Esophagus squamous epithelium (tissue), 5 donors: ENCODE data around the gene DERL3. TPM values are rescaled to one million over a fixed set of nuclear protein-coding genes. Genes with fewer than 3 reads are reported as not detected.

ENCODE experiments used
- DNase-seq: peaks from one replicate; lab custom pipeline; 2025; lab: John Stamatoyannopoulos, UW
- H3K27ac ChIP-seq, 4 donors: fragments of 200-600 bp; sonication (generic); one replicate each; pipeline ENCODE4 v1.5.1; 2016 to 2019; ENCODE audit warnings: mild to moderate bottlenecking in 1 of 4
- H3K27me3 ChIP-seq, 4 donors: fragments of 200-600 bp; sonication (generic); 1 replicate in 3 of 4; 2 replicates in 1 of 4; pipeline versions ENCODE4 v1.5.1 to v1.6.0; 2017 to 2021; ENCODE audit warnings: antibody characterized with exemption in 1 of 4
- H3K36me3 ChIP-seq, 3 donors: fragments of 200-600 bp; sonication (generic); one replicate each; pipeline ENCODE4 v1.5.1; 2016 to 2019
- H3K4me1 ChIP-seq, 3 donors: fragments of 200-600 bp; sonication (generic); one replicate each; pipeline ENCODE4 v1.5.1; 2017 to 2019
- H3K4me3 ChIP-seq, 4 donors: fragments of 200-600 bp; sonication (generic); 1 replicate in 3 of 4; 2 replicates in 1 of 4; pipeline ENCODE4 v1.5.1; 2016 to 2019; ENCODE audit warnings: mild to moderate bottlenecking in 2 of 4, moderate library complexity in 1 of 4
- H3K9me3 ChIP-seq, 3 donors: fragments of 200-600 bp; sonication (generic); one replicate each; pipeline ENCODE4 v1.5.1; 2016 to 2019
- CTCF ChIP-seq, 6 experiments: fragments of 450-650 bp in 4 of 6; fragments of 200-600 bp in 2 of 6; sonication (generic) in 2 of 6; IDR thresholded peaks; one replicate each; pipeline ENCODE4 v1.5.1; 2016 to 2019; ENCODE audit warnings: antibody characterized with exemption in 6 of 6, mild to moderate bottlenecking in 4 of 6, moderate library complexity in 4 of 6
- POLR2A ChIP-seq, 4 donors: fragments of 450-650 bp; IDR thresholded peaks; one replicate each; pipeline ENCODE4 v1.6.1; 2017; ENCODE audit warnings: antibody characterized with exemption in 4 of 4, mild to moderate bottlenecking in 4 of 4, moderate library complexity in 3 of 4
- WGBS, 2 donors: methylation state at CpG; one replicate each; pipeline ENCODE4 v1.1.5; 2018; 5-methylcytosine and 5-hydroxymethylcytosine counted together
- intact Hi-C: fragments of 100-400 bp; cut with DNase I; formaldehyde crosslinking; loops from one replicate; pipeline ENCODE4 v1.15.0; 2022
- small RNA-seq, 4 donors: library from RNA; depleted of rRNA; stranded (forward); fragments of <200 nt; gene quantifications; one replicate each; pipeline ENCODE3, GENCODE V24; 2016
- total RNA-seq, 4 donors: library from RNA; depleted of rRNA; stranded (reverse); fragments of >200 nt; gene quantifications; one replicate each; pipeline ENCODE4 v1.1.0, GENCODE V29; 2016
- donor health status: DM: yes; HTN: yes; CAD: no.

The DERL3 gene
- total RNA-seq, 4 donors from 2014 or later: 1.3 to 1.9 TPM; not detected in 2

DNA sequence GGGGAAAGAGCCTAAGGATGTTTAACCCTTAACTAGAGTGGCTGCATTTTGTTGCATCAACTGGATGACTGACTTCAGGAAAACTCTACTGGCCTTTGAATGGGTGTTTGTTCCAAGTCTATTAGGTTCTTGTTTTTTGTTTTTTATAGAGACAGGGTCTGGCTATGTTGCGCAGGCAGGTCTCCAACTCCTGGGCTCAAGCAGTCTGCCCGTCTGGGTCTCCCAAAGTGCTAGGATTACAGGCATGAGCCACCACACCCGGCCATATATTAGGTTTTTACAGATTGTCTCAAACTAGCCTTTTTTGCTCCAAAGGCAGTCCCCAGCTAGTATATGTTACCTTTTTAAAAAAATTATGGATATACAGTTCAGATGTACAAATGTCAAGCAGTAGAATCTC lies 50.9 kb downstream of the DERL3 start:
- DNase-seq: no peak
- H3K4me1 ChIP-seq: peaks cover 9 to 67% (median 25%) of the 10 kb centered on the region in 3 donors

GRCh38 chr22:23787600-23787896 lies 51.3 kb downstream of the DERL3 start:
- H3K9me3 ChIP-seq: no peaks in the 10 kb centered on the region
- peaks cover 0 to 23% (median 0%) of the 10 kb centered on the region in 3 donors for H3K36me3 ChIP-seq
- no peak for DNase-seq
- intact Hi-C loops: no loop called here
- TF ChIP-seq POLR2A (IDR thresholded peaks at IDR 0.05) (no peak), CTCF (IDR thresholded peaks at IDR 0.05) (no peak)
- H3K4me1 ChIP-seq: peaks cover 9 to 67% (median 25%) of the 10 kb centered on the region in 3 donors
- peak overlapping the region; percentile 98 to 100 (median 98) for H3K27ac ChIP-seq
- H3K27me3 ChIP-seq: no peaks in the 10 kb centered on the region
- 0 to 8% methylated on average over 1 to 2 of the region's 5 CpGs for WGBS, 2 donors
- H3K4me3 ChIP-seq: peak overlapping the region; percentile 75 to 96 (median 84)

More for the DNA sequence above, 50.9 kb downstream of the DERL3 start:
- H3K4me3 ChIP-seq: peak overlapping the region; percentile 75 to 96 (median 84)
- no peak for TF ChIP-seq POLR2A (IDR thresholded peaks at IDR 0.05)
- H3K27me3 ChIP-seq: no peaks in the 10 kb centered on the region
- H3K27ac ChIP-seq: peak overlapping the region; percentile 98 to 100 (median 98)
- 38 to 51% methylated on average over 3 of the region's 3 CpGs for WGBS, 2 donors
- intact Hi-C loops: no loop called here
- peaks cover 0 to 26% (median 2%) of the 10 kb centered on the region in 3 donors for H3K36me3 ChIP-seq
- H3K9me3 ChIP-seq: no peaks in the 10 kb centered on the region

DNA sequence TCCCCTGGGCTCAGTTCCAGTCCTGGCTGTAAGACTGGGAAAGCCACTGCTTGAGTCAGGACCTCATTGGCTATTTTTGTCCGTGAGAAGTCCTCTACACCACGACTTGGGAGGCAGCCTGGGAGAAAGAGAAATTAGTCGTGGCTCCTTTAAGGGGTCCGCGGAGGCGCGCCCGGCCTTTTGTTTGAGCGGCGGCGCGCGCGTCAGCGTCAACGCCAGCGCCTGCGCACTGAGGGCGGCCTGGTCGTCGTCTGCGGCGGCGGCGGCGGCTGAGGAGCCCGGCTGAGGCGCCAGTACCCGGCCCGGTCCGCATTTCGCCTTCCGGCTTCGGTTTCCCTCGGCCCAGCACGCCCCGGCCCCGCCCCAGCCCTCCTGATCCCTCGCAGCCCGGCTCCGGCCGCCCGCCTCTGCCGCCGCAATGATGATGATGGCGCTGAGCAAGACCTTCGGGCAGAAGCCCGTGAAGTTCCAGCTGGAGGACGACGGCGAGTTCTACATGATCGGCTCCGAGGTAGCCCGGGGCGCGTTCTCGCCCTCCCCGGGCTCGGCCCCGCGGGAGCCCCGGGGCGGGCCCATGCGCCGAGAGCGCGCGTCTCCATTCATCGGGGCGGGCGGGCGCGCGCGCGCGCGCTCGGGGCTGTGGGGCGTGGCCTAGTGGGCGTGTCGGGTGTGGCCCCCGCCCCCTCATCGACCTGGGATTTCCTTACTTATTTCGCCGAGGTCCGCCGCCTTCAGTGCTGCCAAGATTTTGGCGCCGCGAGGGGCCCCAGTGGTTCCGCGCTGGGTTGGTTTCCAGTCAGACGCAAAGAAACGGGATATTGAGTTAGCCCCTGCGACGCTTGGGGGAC lies 51.8 kb downstream of the DERL3 start, which contains the start of gene SMARCB1:
Gene SMARCB1, plus strand, starts transcription at position 215 of the 848 bp plus-strand sequence. Its CDS starts 204 bp downstream, at position 419.
- Histone ChIP-seq H3K27me3 (no peaks in the 10 kb centered on the region), H3K9me3 (no peaks in the 10 kb centered on the region), H3K27ac (peak within 1 kb of the TSS; percentile 98 to 100 (median 98)), H3K4me3 (peak within 1 kb of the TSS; percentile 75 to 96 (median 84)), H3K36me3 (peaks cover 0 to 17% (median 0%) of the 10 kb centered on the region in 3 donors), H3K4me1 (peaks cover 12 to 67% (median 28%) of the 10 kb centered on the region in 3 donors)
- peak; percentile 51 for DNase-seq
- TF ChIP-seq CTCF (IDR thresholded peaks at IDR 0.05): peak in 2 of 6 experiments; percentile 4 to 5
- TF ChIP-seq POLR2A (IDR thresholded peaks at IDR 0.05): peak in 2 of 4 donors; percentile 70 to 86
- 0% methylated on average over 1 of the region's 97 CpGs; no CpG with 5 or more reads in 1 of the 2 donors for WGBS, 2 donors
- intact Hi-C loops: no loop called here

- no peak for TF ChIP-seq CTCF (IDR thresholded peaks at IDR 0.05)
- no peak for TF ChIP-seq POLR2A (IDR thresholded peaks at IDR 0.05)
- peaks cover 15 to 67% (median 33%) of the 10 kb centered on the region in 3 donors for H3K4me1 ChIP-seq
- intact Hi-C loops: no loop called here
These were observed 52.5 kb downstream of the DERL3 start for GRCh38 chr22:23786261-23786710.

More at GRCh38 chr22:23786261-23786710, 52.5 kb downstream of the DERL3 start:
- no peaks in the 10 kb centered on the region for H3K27me3 ChIP-seq
- no peaks in the 10 kb centered on the region for H3K9me3 ChIP-seq
- H3K36me3 ChIP-seq: peaks cover 0 to 10% (median 0%) of the 10 kb centered on the region in 3 donors
- H3K27ac ChIP-seq: peak overlapping the region; percentile 98 to 100 (median 98)
- no peak for DNase-seq
- 28 to 36% methylated on average over 4 to 9 of the region's 9 CpGs for WGBS, 2 donors
- peak overlapping the region; percentile 75 to 96 (median 84) for H3K4me3 ChIP-seq

Small RNAs within 50 kb of the gene (small RNA-seq; reads per million reads assigned to genes)
- gene RN7SL268P: 0 reads per million in 4 donors

Other genes with a start within 250 kb of the DERL3 start
- under 1 TPM in 1 of 4 donors, not detected in 3; 0.76 TPM for gene DRICH1, start 206.7 kb downstream of the DERL3 start, total RNA-seq
- not detected for gene RGL4, start 148.0 kb downstream of the DERL3 start, total RNA-seq
- 1 to 10 TPM in 3 of 4 donors, under 1 TPM in 1; 0.91 to 2.7 (median 1.1) TPM for gene ZNF70, start 87.9 kb downstream of the DERL3 start, total RNA-seq
- gene VPREB3, start 84.6 kb downstream of the DERL3 start, total RNA-seq: not detected
- not detected for gene C22orf15, start 76.0 kb downstream of the DERL3 start, total RNA-seq
- gene CHCHD10, start 71.0 kb downstream of the DERL3 start, total RNA-seq: 10 to 100 TPM in 2 of 4 donors, 1 to 10 TPM in 2; 7.7 to 13.9 (median 10.4) TPM
- gene MMP11, start 66.2 kb downstream of the DERL3 start, total RNA-seq: 1 to 10 TPM in 2 of 4 donors, under 1 TPM in 2; 0.34 to 1.6 (median 1.1) TPM
- 10 to 100 TPM; 37.8 to 61.0 (median 47.7) TPM for gene SMARCB1, start 52.0 kb downstream of the DERL3 start, total RNA-seq
- 1 to 10 TPM in 3 of 4 donors, under 1 TPM in 1; 0.57 to 4.4 (median 2.9) TPM for gene SLC2A11, start 18.9 kb upstream of the DERL3 start, total RNA-seq
- 100 to 1,000 TPM; 410 to 807 (median 448) TPM for gene MIF, start 55.4 kb upstream of the DERL3 start, total RNA-seq
- gene GSTT2B, start 122.2 kb upstream of the DERL3 start, total RNA-seq: 1 to 10 TPM in 2 of 4 donors, not detected in 2; 3.1 to 9.9 TPM
- 1 to 10 TPM in 1 of 4 donors, not detected in 3; 1.9 TPM for gene DDTL, start 127.9 kb upstream of the DERL3 start, total RNA-seq
- 100 to 1,000 TPM in 2 of 4 donors, 10 to 100 TPM in 2; 93.2 to 142 (median 111) TPM for gene DDT, start 135.4 kb upstream of the DERL3 start, total RNA-seq
- gene GSTT2, start 141.1 kb upstream of the DERL3 start, total RNA-seq: not detected
- gene GSTT4, start 166.4 kb upstream of the DERL3 start, total RNA-seq: not detected
- 10 to 100 TPM; 11.1 to 28.6 (median 23.2) TPM for gene CABIN1, start 172.3 kb upstream of the DERL3 start, total RNA-seq